Nephron progenitor cell (in vitro differentiated cells): ENCODE results near the gene NHLH2.

Experiments
- DNase-seq: peaks from one replicate; pipeline ENCODE4 v3.0.0; 2021
- H3K27ac Mint-ChIP-seq: 2 replicates; pipeline ENCODE4 v1.8.0; 2021; ENCODE audit warnings: mild to moderate bottlenecking, moderate library complexity, mixed read lengths
- H3K27me3 Mint-ChIP-seq: 2 replicates; pipeline ENCODE4 v1.8.0; 2021; ENCODE audit warnings: mild to moderate bottlenecking, low read depth, mixed read lengths; ENCODE audit not compliant: poor library complexity
- H3K36me3 Mint-ChIP-seq: 2 replicates; pipeline ENCODE4 v1.8.0; 2021; ENCODE audit warnings: low read depth, mixed read lengths
- H3K4me1 Mint-ChIP-seq: 2 replicates; pipeline ENCODE4 v1.8.0; 2021; ENCODE audit warnings: mixed read lengths
- H3K4me3 Mint-ChIP-seq: 2 replicates; pipeline ENCODE4 v1.8.0; 2021; ENCODE audit warnings: mild to moderate bottlenecking, moderate library complexity, mixed read lengths
- H3K9me3 Mint-ChIP-seq: 2 replicates; pipeline ENCODE4 v1.8.0; 2021; ENCODE audit warnings: mild to moderate bottlenecking, moderate library complexity, mixed read lengths
- TF ChIP-seq, protein P1 (sequence below): fragments of 200-600 bp; sonication (generic); IDR thresholded peaks from 2 replicates; pipeline ENCODE4 v1.5.0; 2021; ENCODE audit warnings: antibody characterized with exemption

Gene NHLH2

DNA sequence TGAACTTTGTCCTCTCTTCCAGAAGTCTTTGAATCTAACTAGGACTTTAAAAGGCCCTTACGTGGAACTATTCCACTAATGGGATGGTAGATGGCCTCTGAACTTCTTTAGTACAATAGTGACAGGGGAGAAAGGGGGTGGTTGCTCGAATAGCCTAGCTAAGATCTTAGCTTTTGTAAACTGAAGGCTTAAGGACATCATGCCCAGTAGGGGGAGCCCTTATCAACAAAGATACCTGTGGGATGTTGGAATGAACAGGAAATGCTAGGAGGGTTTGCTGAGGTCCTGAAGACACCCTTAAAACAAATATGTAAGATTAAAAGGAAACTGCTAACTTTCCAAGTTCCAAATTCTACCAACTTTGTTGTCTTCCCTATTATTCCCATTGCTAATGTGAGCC is 33.2 kb downstream of the NHLH2 start:
- DNase-seq: peak; percentile 58
- H3K27ac Mint-ChIP-seq: no peak overlapping the region
- no peaks in the 10 kb centered on the region for H3K9me3 Mint-ChIP-seq
- H3K36me3 Mint-ChIP-seq: no peaks in the 10 kb centered on the region
- H3K4me1 Mint-ChIP-seq: no peaks in the 10 kb centered on the region
- TF ChIP-seq, protein P1, sequence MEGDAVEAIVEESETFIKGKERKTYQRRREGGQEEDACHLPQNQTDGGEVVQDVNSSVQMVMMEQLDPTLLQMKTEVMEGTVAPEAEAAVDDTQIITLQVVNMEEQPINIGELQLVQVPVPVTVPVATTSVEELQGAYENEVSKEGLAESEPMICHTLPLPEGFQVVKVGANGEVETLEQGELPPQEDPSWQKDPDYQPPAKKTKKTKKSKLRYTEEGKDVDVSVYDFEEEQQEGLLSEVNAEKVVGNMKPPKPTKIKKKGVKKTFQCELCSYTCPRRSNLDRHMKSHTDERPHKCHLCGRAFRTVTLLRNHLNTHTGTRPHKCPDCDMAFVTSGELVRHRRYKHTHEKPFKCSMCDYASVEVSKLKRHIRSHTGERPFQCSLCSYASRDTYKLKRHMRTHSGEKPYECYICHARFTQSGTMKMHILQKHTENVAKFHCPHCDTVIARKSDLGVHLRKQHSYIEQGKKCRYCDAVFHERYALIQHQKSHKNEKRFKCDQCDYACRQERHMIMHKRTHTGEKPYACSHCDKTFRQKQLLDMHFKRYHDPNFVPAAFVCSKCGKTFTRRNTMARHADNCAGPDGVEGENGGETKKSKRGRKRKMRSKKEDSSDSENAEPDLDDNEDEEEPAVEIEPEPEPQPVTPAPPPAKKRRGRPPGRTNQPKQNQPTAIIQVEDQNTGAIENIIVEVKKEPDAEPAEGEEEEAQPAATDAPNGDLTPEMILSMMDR: peak; percentile 78
- H3K27me3 Mint-ChIP-seq: no peaks in the 10 kb centered on the region
- H3K4me3 Mint-ChIP-seq: no peak overlapping the region

DNA sequence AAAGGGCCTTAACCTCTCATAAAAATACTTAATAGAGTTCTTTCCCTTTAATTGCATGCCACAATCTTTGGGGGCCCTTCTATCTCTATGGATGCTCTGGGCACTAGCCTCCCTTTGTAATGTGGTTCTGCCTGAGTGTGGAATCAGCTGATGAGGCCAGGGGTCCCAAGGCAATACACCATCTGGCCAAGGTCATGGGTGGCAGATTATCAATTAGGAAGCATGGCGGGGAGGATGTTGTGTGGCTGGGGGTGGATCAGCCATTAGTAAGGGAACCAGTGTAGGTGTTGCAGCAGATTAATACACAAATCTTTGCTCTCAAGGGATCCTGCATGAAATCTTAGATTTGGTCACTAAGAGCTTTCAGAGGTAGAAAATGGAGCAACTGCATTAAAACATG is 35.3 kb downstream of the NHLH2 start:
- Mint-ChIP-seq H3K4me3 (no peak overlapping the region), H3K27ac (no peak overlapping the region), H3K27me3 (no peaks in the 10 kb centered on the region), H3K4me1 (no peaks in the 10 kb centered on the region), H3K36me3 (no peaks in the 10 kb centered on the region), H3K9me3 (no peaks in the 10 kb centered on the region)
- DNase-seq: no peak
- TF ChIP-seq, protein P1: no peak

DNA sequence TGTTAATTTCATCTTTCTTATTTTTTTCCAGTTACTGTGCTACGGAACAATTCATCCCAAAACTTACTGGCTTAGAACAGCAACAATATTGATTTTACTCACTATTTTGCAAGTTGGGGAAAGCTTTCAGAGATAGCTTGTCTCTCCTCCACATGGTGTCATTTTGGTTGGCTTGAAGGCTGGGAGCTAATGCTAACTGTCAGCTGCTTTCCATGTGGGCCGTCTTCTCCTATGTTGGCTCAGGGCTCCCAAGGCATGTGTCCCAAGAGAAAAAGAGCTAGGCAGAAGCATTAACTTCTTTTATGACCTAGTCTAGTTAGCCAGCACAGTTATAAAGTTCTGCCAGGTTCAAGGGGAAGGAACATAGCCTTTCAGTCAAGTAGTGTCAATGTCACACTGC is 38.5 kb downstream of the NHLH2 start:
- H3K27ac Mint-ChIP-seq: no peak overlapping the region

DNA sequence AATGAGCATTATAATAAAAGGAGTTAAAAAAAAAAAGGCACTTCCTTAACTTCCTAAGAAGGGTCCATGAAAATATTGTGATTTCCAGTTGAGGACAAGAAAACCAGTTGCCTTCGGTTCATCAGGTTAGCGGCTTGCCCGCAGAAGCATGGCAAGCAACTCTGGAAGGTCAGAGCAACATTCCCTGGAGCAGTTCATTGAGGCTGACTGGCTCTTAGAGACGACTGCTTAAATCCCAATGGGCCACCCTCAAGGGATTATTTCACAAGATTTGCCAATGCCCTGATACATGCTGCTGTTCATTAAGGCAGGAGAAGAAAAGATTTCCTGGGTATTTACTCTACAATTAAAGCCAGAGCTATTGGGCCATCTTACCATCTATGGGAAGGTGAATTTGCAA is 43.4 kb downstream of the NHLH2 start:
- Mint-ChIP-seq H3K4me3 (no peak overlapping the region), H3K4me1 (peaks cover 38% of the 10 kb centered on the region), H3K27ac (no peak overlapping the region), H3K9me3 (no peaks in the 10 kb centered on the region), H3K36me3 (no peaks in the 10 kb centered on the region), H3K27me3 (peaks cover 4% of the 10 kb centered on the region)
- DNase-seq: no peak
- TF ChIP-seq, protein P1: no peak

More for the DNA sequence above, 38.5 kb downstream of the NHLH2 start:
- Mint-ChIP-seq H3K4me1 (peaks cover 1% of the 10 kb centered on the region), H3K27me3 (no peaks in the 10 kb centered on the region), H3K36me3 (no peaks in the 10 kb centered on the region), H3K9me3 (no peaks in the 10 kb centered on the region), H3K4me3 (no peak overlapping the region)
- no peak for DNase-seq
- TF ChIP-seq, protein P1: no peak

DNA sequence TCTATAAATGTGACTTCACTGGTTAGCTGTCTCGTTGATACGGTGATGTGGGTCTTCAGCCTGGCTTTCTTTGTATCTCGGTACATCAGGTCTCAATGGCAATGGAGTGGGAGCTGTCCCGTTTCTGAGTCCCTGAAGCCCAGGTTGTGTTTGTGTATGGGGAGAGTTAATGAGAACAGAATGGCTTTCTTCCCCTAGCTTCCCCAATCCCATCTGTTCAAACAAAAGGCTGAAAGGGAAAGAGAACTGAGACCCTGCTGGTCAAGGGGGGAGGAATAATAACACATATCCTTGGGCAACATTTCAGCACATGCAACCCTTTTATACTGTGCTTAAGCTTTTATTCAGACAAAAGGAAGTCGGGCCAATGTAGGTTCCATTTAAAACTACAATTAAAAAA is 44.0 kb downstream of the NHLH2 start:
- Mint-ChIP-seq H3K9me3 (no peaks in the 10 kb centered on the region), H3K4me1 (peaks cover 38% of the 10 kb centered on the region), H3K36me3 (no peaks in the 10 kb centered on the region), H3K27me3 (peaks cover 4% of the 10 kb centered on the region), H3K27ac (peak overlapping the region; percentile 30), H3K4me3 (no peak overlapping the region)
- TF ChIP-seq, protein P1: no peak
- no peak for DNase-seq

DNA sequence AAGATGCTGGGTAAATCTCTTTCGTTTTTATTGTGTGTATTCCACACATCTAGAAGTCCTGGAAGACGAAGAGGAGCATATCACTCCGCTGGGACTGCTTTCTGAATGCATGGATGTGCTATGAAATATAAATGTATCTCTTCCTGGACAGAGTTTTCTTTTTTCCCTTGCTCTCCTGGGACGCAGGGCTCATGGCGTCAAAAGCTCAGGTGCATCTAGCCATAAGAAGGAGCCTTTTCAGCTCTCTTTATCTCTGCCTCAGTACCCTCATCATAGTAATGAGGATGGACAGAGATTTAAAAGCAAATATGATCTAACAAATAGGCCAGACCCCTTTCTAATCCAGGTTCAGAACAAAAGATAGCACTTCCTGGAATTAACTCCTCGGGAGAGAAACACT is 44.9 kb downstream of the NHLH2 start:
- H3K9me3 Mint-ChIP-seq: no peaks in the 10 kb centered on the region
- TF ChIP-seq, protein P1: no peak
- no peak overlapping the region for H3K4me3 Mint-ChIP-seq
- peaks cover 38% of the 10 kb centered on the region for H3K4me1 Mint-ChIP-seq
- no peaks in the 10 kb centered on the region for H3K36me3 Mint-ChIP-seq
- H3K27ac Mint-ChIP-seq: no peak overlapping the region
- H3K27me3 Mint-ChIP-seq: peaks cover 4% of the 10 kb centered on the region
- no peak for DNase-seq
